Ovary (tissue), 9 donors: ENCODE results near the gene PIGH. TPM values are rescaled to one million over a fixed set of nuclear protein-coding genes. Genes with fewer than 3 reads are reported as not detected.

Source experiments
- DNase-seq, 5 donors: peaks; one replicate each; pipeline ENCODE4 v3.0.0-alpha.2; 2019 to 2020
- H3K27ac ChIP-seq, 2 donors: fragments of 200-600 bp; one replicate each; pipeline versions ENCODE4 v1.5.1 to v1.8.0; 2019 to 2022
- H3K27me3 ChIP-seq: fragments of 200-600 bp; one replicate; pipeline ENCODE4 v1.8.0; 2022
- H3K36me3 ChIP-seq: fragments of 200-600 bp; sonication (generic); one replicate; pipeline ENCODE4 v1.5.1; 2019
- H3K4me1 ChIP-seq: one replicate; pipeline ENCODE4 v1.8.1; 2013; ENCODE audit warnings: mild to moderate bottlenecking, moderate library complexity; ENCODE audit not compliant: insufficient read depth
- H3K4me3 ChIP-seq: fragments of 200-600 bp; sonication (generic); one replicate; pipeline ENCODE4 v1.5.1; 2017
- H3K9me3 ChIP-seq, 2 donors: fragments of 200-600 bp in 1 of 2; sonication (generic) in 1 of 2; one replicate each; pipeline versions ENCODE4 v1.5.1 to v1.8.1; 2013 to 2019; ENCODE audit warnings: mild to moderate bottlenecking in 1 of 2, moderate library complexity in 1 of 2
- EP300 ChIP-seq: sonication (generic); formaldehyde crosslinking; IDR thresholded peaks from one replicate; pipeline ENCODE4 v1.6.1; 2017; ENCODE audit warnings: antibody characterized with exemption
- POLR2A ChIP-seq: fragments of 450-650 bp; IDR thresholded peaks from one replicate; pipeline ENCODE4 v1.6.1; 2017; ENCODE audit warnings: antibody characterized with exemption, mild to moderate bottlenecking, moderate library complexity
- WGBS, 3 donors: extraction: QIAGEN DNeasy Blood & Tissue Kit in 1 of 3; methylation state at CpG; one replicate each; pipeline versions ENCODE4 v1.1.5 to v1.1.7; 2013 to 2017; 5-methylcytosine and 5-hydroxymethylcytosine counted together
- intact Hi-C, 4 donors: fragments of 100-400 bp; cut with DNase I; formaldehyde crosslinking; loops; one replicate each; pipeline versions ENCODE4 v1.11.0 to v1.15.1; 2022 to 2023
- polyA plus RNA-seq, 2 donors: library from polyadenylated mRNA; stranded (reverse); fragments of 200-250 nt in 1 of 2; fragments of 350-450 nt in 1 of 2; fragmentation: Illumina TruSeq in 1 of 2; extraction: RNeasy Lipid Tissue Mini Kit (QIAGEN cat#74804) in 1 of 2; gene quantifications; one replicate each; pipeline ENCODE4 v1.2.3, GENCODE V29; 2013 to 2014
- total RNA-seq, 7 donors: library from RNA; depleted of rRNA in 2 of 7; stranded (reverse); fragments of >200 nt in 2 of 7; fragmentation: NEBNext Ultra II Directional in 3 of 7; extraction: Animal tissue kit (Norgen Biotek cat#: 25700) in 3 of 7; gene quantifications; one replicate each; pipeline versions ENCODE4 v1.1.0 to v1.2.4, GENCODE V29; 2016 to 2023
- TF ChIP-seq, protein P1 (sequence below), 3 donors: fragments of 450-650 bp in 2 of 3; fragments of 200-600 bp in 1 of 3; IDR thresholded peaks; one replicate each; pipeline versions ENCODE4 v1.5.1 to v1.8.0; 2016 to 2022; ENCODE audit warnings: antibody characterized with exemption in 3 of 3, mild to moderate bottlenecking in 1 of 3
- donor health status: DM: no; HTN: no; CAD: no; lungs with moderate emphysema.
- donor health status: DM: no; HTN: no; CAD: no.
- donor health status: Bipolar disorder and iron deficiency.
- donor health status: DM: yes; HTN: yes; CAD: no.
- donor health status: DM: no; HTN: no; CAD: no.
- donor health status: DM: yes; HTN: yes; CAD: no.

Gene PIGH
- total and polyA plus RNA-seq, 9 donors, result 21.9 to 35.2 (median 30.2) TPM

DNA sequence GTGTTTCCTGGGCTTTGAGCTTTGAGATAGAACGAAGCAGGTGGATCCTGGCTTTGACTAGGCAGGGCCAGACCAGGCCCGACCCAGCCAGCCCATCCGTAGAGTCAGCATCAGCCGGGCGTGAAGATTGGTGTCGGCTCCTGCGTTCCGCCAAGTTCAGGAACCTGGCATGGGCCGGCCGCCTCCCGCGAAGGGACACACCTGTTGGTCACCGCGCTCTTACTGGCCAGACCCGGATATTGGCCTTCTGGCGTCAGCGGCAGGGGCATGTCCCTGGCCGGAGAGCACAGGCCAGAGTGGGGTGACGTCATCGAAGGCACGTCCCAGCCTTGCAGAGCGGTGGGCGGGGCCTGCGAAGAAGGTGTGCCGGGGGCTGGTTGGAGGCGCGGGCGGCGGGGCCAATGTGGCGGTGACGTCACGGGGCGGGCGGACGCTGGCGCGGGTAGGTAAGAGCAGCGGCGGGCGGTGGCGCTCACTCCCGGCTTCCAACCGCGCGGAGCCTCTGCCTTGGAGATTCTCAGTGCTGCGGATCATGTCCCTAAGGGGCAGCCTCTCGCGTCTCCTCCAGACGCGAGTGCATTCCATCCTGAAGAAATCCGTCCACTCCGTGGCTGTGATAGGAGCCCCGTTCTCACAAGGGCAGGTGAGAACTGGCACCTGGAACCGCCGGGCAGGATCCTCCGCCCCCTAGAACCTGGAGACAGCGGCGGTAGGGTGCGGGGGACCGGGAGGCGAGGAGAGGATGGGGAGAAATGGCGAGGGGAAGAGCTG, 19.6 kb upstream of the PIGH start, which contains the start of gene ARG2:
Gene ARG2 (plus strand): TSS at position 475 of the 771 bp plus-strand sequence. CDS start 58 bp downstream, at position 533.
- intact Hi-C loops, result no loop called here
- WGBS, 3 donors, result 0 to 1% (median 1%) methylated on average over 53 to 62 of the region's 62 CpGs

DNA sequence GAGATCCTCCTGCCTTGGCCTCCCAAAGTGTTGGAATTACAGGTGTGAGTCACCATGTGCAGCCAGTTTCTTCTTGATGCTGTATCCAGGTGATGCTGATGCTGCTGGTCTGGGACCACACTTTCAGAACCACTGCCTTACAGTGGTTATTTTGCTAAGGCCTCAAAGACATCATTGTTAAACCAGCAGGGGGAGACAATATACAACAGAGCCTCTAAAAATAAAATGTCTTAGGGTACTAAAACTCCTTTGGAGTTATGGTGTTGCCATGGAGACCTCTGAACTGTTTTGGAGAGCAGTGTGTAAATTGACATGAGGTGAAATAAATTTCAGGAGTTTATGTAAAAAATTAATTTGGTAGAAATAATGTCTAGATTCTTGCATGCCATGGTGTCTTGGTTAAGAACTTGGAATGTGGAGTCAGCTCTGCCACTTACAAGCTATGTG, 18.6 kb upstream of the PIGH start:
- peak overlapping the region in 1 of 2 donors; percentile 73 for H3K27ac ChIP-seq
- intact Hi-C loops, result no loop called here

More for the DNA sequence above, 19.6 kb upstream of the PIGH start, which contains the start of gene ARG2:
- Histone ChIP-seq H3K36me3 (no peaks in the 10 kb centered on the region), H3K4me1 (peaks cover 2% of the 10 kb centered on the region), H3K9me3 (no peaks in the 10 kb centered on the region), H3K4me3 (peak within 1 kb of the TSS; percentile 66), H3K27ac (peak within 1 kb of the TSS; percentile 73 to 74), H3K27me3 (no peaks in the 10 kb centered on the region)
- TF ChIP-seq POLR2A, result peak; percentile 76
- TF ChIP-seq, protein P1, sequence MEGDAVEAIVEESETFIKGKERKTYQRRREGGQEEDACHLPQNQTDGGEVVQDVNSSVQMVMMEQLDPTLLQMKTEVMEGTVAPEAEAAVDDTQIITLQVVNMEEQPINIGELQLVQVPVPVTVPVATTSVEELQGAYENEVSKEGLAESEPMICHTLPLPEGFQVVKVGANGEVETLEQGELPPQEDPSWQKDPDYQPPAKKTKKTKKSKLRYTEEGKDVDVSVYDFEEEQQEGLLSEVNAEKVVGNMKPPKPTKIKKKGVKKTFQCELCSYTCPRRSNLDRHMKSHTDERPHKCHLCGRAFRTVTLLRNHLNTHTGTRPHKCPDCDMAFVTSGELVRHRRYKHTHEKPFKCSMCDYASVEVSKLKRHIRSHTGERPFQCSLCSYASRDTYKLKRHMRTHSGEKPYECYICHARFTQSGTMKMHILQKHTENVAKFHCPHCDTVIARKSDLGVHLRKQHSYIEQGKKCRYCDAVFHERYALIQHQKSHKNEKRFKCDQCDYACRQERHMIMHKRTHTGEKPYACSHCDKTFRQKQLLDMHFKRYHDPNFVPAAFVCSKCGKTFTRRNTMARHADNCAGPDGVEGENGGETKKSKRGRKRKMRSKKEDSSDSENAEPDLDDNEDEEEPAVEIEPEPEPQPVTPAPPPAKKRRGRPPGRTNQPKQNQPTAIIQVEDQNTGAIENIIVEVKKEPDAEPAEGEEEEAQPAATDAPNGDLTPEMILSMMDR (IDR thresholded peaks at IDR 0.05), result no peak
- TF ChIP-seq EP300, result peak; percentile 15
- peak; percentile 98 to 99 (median 98) for DNase-seq

DNA sequence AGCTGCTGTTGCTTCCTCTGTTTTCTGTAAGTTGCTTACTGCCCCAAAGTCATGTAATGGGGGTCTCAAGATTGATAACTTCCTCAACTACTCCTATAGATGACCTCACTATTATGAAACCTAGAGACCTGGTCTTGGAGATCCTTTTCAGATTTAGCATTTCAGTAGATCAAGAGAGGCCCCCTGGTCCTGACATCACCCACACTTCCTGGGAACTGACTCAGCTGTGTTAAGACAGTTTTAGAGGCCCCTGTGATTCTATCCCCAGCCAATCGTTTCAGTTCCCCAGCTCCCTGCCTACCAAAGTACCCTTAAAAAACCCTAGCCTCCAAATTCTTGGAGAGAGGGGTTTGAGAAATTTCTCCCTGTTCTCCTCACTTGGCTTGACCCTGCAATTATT, 10.4 kb upstream of the PIGH start:
- H3K27me3 ChIP-seq, result no peaks in the 10 kb centered on the region
- no peak overlapping the region for H3K27ac ChIP-seq
- DNase-seq, result no peak
- no peak for TF ChIP-seq POLR2A
- TF ChIP-seq, protein P1 (IDR thresholded peaks at IDR 0.05), result no peak
- TF ChIP-seq EP300, result no peak
- 68 to 76% (median 75%) methylated on average over 1 of the region's 1 CpG for WGBS, 3 donors
- no peaks in the 10 kb centered on the region for H3K36me3 ChIP-seq
- intact Hi-C loops, result no loop called here
- H3K4me3 ChIP-seq, result no peak overlapping the region
- no peaks in the 10 kb centered on the region for H3K4me1 ChIP-seq
- H3K9me3 ChIP-seq, result no peaks in the 10 kb centered on the region

More for the DNA sequence above, 18.6 kb upstream of the PIGH start:
- peaks cover 2% of the 10 kb centered on the region for H3K4me1 ChIP-seq
- H3K9me3 ChIP-seq, result no peaks in the 10 kb centered on the region
- H3K4me3 ChIP-seq, result no peak overlapping the region
- no peaks in the 10 kb centered on the region for H3K36me3 ChIP-seq
- no peak for DNase-seq
- TF ChIP-seq, protein P1 (IDR thresholded peaks at IDR 0.05), result peak; percentile 51 to 70 (median 66)
- no peak for TF ChIP-seq EP300
- no peaks in the 10 kb centered on the region for H3K27me3 ChIP-seq

DNA sequence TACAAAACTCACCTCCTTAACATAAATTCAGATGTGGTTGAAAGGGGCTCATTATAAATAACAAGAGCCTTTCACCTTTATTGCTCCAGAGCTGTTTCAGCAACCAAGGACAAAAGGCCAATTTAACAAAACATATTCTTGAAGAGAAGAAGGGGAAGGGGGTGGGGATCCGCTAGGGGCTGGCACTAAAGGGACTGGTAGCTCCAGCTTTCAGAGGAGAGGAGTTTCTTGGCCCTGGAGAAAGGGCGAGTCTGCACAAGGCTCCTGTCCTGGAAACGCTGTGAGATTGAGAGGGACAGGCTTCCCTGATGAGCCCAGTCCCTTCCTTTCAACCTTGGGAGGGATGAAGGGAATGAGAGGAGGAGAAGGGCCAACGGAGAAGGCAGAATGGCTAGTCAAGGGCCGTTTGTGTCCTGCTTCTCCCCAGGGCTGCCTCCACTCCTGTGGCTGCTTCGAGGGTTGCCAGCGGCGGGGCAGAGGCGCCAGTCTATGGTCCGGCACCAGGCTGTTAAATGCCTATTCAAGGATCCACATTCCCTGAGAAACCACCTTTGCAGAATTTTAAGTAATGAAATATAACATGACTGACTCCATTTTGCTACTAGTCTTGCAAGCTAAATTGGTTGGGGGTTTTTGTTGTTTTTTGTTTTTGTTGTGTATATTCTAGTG, 9.7 kb upstream of the PIGH start:
- TF ChIP-seq POLR2A (no peak), EP300 (no peak)
- TF ChIP-seq, protein P1 (IDR thresholded peaks at IDR 0.05), result no peak
- 58 to 68% (median 67%) methylated on average over 10 of the region's 10 CpGs for WGBS, 3 donors
- no peaks in the 10 kb centered on the region for H3K36me3 ChIP-seq
- no peak for DNase-seq
- H3K4me1 ChIP-seq, result no peaks in the 10 kb centered on the region
- no peaks in the 10 kb centered on the region for H3K27me3 ChIP-seq
- intact Hi-C loops, result no loop called here
- H3K4me3 ChIP-seq, result no peak overlapping the region
- H3K27ac ChIP-seq, result no peak overlapping the region
- H3K9me3 ChIP-seq, result no peaks in the 10 kb centered on the region
